ENCODE data around the gene ASB12. TPM values are rescaled to one million over a fixed set of nuclear protein-coding genes. Genes with fewer than 3 reads are reported as not detected.

Gene ASB12
- total and polyA plus RNA-seq, 8 donors, result 0.12 to 0.21 (median 0.15) TPM; not detected in 3

DNA sequence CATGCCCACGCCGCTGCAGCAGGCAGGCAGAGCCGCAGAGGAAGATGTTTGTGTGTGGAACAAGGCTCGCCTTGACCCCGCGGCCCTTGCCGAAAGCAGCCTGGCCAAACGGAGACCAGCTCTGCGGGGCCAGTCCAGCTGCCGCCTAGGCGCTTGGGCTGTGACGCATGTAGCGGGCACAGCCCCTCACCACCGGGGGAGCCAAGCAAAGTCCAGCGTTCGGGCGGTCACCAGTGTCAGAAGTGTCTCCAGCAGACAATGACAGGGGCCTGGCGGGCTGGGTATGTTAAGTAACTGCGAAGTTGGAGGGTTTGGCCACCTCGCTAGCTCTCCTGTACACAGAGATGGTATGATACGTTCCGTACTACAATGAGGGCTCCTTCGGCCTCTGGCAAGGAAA is 26.2 kb downstream of the ASB12 start:
- no peaks in the 10 kb centered on the region for H3K27me3 ChIP-seq
- no peaks in the 10 kb centered on the region for H3K36me3 ChIP-seq
- peaks cover 0 to 9% (median 2%) of the 10 kb centered on the region in 3 donors for H3K4me1 ChIP-seq
- peak overlapping the region; percentile 81 to 94 (median 89) for H3K27ac ChIP-seq
- DNase-seq, result peak; percentile 21 to 80 (median 44)
- TF ChIP-seq, protein P1, sequence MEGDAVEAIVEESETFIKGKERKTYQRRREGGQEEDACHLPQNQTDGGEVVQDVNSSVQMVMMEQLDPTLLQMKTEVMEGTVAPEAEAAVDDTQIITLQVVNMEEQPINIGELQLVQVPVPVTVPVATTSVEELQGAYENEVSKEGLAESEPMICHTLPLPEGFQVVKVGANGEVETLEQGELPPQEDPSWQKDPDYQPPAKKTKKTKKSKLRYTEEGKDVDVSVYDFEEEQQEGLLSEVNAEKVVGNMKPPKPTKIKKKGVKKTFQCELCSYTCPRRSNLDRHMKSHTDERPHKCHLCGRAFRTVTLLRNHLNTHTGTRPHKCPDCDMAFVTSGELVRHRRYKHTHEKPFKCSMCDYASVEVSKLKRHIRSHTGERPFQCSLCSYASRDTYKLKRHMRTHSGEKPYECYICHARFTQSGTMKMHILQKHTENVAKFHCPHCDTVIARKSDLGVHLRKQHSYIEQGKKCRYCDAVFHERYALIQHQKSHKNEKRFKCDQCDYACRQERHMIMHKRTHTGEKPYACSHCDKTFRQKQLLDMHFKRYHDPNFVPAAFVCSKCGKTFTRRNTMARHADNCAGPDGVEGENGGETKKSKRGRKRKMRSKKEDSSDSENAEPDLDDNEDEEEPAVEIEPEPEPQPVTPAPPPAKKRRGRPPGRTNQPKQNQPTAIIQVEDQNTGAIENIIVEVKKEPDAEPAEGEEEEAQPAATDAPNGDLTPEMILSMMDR (IDR thresholded peaks at IDR 0.05), result no peak
- WGBS, 2 donors, result 6 to 35% methylated on average over 23 of the region's 23 CpGs
- intact Hi-C loops (cut with DNase I), result no loop called here
- peak; percentile 1 to 7 (median 4) for ATAC-seq
- no peaks in the 10 kb centered on the region for H3K9me3 ChIP-seq
- FAIRE-seq, result no peak
- H3K4me3 ChIP-seq, result peak overlapping the region in 3 of 4 donors; percentile 45 to 60 (median 55)

DNA sequence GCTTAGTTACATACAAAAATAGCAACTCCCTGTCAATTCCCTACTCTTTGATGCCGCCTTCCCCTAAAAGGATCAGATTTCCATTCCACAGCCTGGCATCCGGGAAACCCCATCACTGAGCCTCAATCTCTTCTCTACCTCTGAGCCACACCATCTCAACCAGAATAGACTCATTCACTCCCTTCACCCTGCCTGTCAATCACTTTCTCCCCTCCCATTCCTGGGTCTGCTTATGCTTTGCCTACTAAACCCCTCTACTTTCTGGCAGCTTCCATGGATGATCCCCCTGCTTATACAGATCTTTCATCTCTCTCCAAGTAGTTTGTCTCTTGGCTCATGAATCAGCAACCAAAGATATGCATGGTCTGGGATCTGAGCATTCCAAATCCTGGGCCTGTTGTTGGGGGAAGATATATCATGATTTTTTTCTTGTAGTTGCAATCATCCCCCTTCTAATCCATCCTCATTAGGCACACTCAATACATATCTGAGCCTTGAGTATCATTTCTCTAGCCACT is 27.5 kb downstream of the ASB12 start:
- TF ChIP-seq, protein P1 (IDR thresholded peaks at IDR 0.05), result no peak
- Histone ChIP-seq H3K4me1 (peaks cover 0 to 9% (median 2%) of the 10 kb centered on the region in 3 donors), H3K27me3 (no peaks in the 10 kb centered on the region), H3K27ac (peak overlapping the region in 1 of 4 donors; percentile 94), H3K36me3 (no peaks in the 10 kb centered on the region), H3K9me3 (no peaks in the 10 kb centered on the region), H3K4me3 (no peak overlapping the region)
- intact Hi-C loops (cut with DNase I), result no loop called here
- no peak for ATAC-seq
- no peak for DNase-seq
- WGBS, 2 donors, result 68 to 70% methylated on average over 2 of the region's 2 CpGs
- no peak for FAIRE-seq

DNA sequence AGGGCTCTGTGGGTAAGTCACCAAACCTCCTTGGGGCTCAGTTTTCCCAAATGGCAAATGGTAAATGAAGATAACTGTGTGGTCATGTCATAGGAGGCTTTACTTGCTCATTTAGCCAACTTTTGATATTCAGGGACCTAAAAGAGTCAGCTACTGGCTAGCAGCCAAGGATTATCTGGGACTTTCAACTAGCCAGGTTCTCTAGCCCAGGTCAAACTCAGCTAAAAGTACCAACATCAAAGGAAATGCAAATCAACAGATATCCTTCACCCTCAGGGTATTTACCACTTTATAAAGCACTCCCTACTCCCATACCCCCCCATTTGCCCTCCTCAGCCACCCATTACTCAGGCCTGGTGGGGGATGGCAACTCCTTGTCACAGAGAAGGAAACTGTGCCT is 32.4 kb downstream of the ASB12 start:
- intact Hi-C loops (cut with DNase I), result no loop called here
- no peak for ATAC-seq
- no peaks in the 10 kb centered on the region for H3K27me3 ChIP-seq
- H3K9me3 ChIP-seq, result no peaks in the 10 kb centered on the region
- no peak for FAIRE-seq
- no peak overlapping the region for H3K27ac ChIP-seq
- H3K36me3 ChIP-seq, result no peaks in the 10 kb centered on the region
- H3K4me1 ChIP-seq, result peaks cover 0 to 2% (median 0%) of the 10 kb centered on the region in 3 donors
- no peak overlapping the region for H3K4me3 ChIP-seq
- TF ChIP-seq, protein P1 (IDR thresholded peaks at IDR 0.05), result no peak
- no peak for DNase-seq

DNA sequence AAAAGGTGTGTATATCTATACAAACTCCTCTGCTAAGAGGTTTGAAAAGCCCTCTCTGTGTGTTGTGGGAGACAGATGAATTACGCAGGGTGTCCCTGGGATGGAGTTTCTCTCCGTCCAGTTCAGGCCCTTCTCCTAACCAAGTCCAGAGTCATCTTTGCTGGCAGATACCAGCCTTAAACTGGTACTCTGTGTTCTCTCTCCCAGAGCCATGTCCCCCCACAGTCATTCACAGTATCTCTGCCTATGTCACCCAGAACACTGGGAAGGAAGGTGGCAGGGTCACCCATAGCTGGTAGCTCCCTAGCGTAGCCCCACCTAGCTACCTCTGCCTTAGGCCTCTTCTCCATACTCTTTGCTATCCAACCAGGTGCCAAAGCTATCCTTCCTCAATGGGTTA is 33.8 kb downstream of the ASB12 start:
- Histone ChIP-seq H3K27ac (no peak overlapping the region), H3K36me3 (no peaks in the 10 kb centered on the region), H3K4me1 (no peaks in the 10 kb centered on the region), H3K4me3 (no peak overlapping the region), H3K27me3 (no peaks in the 10 kb centered on the region), H3K9me3 (no peaks in the 10 kb centered on the region)
- WGBS, 2 donors, result 93 to 95% methylated on average over 3 of the region's 3 CpGs
- intact Hi-C loops (cut with DNase I), result no loop called here
- TF ChIP-seq, protein P1 (IDR thresholded peaks at IDR 0.05), result no peak
- no peak for FAIRE-seq
- ATAC-seq, result no peak
- no peak for DNase-seq

DNA sequence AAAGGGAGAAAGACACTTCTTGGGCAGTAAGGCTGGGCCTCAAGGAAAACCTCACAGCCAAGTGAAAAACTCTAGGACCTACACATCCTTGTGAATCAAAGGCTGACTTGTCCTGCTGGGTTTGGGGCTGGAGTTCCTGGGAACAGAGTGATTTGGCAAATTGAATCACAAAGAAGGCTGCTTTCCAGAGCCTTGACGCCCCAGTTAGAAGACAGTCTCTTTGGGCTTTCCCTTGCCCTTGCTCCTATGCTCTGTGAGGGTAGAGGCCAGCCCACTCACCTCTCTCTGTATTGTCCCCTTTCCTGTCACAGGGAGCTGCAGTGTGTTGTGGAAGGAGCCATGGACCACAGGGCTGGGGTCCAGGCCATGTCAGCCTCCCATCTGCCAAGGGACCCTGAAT is 34.5 kb downstream of the ASB12 start:
- 56 to 61% methylated on average over 1 of the region's 1 CpG for WGBS, 2 donors
- Histone ChIP-seq H3K27me3 (no peaks in the 10 kb centered on the region), H3K4me3 (no peak overlapping the region), H3K36me3 (no peaks in the 10 kb centered on the region), H3K9me3 (no peaks in the 10 kb centered on the region), H3K27ac (no peak overlapping the region), H3K4me1 (no peaks in the 10 kb centered on the region)
- ATAC-seq (no peak), FAIRE-seq (no peak), DNase-seq (no peak)
- intact Hi-C loops (cut with DNase I), result no loop called here
- TF ChIP-seq, protein P1 (IDR thresholded peaks at IDR 0.05), result no peak

All from pancreas (tissue), 10 donors.